OCI-LY7 (cell line): Measurements from ENCODE around the gene RNU6-7.

Experiments
- EZH2phosphoT487 ChIP-seq: fragments of 200-600 bp; sonication (generic); IDR thresholded peaks from 2 replicates; pipeline ENCODE4 v1.6.1; 2018; ENCODE audit warnings: low read depth, borderline replicate concordance, mild to moderate bottlenecking, mixed run types, antibody characterized with exemption, low read length, moderate library complexity, mixed read lengths
- TF ChIP-seq, protein P1 (sequence below): fragments of 200-600 bp; sonication (generic); conservative IDR thresholded peaks from 2 replicates; pipeline ENCODE4 v1.5.1; 2014; ENCODE audit warnings: mild to moderate bottlenecking, antibody characterized with exemption, low read length, moderate library complexity, mixed read lengths

DNA sequence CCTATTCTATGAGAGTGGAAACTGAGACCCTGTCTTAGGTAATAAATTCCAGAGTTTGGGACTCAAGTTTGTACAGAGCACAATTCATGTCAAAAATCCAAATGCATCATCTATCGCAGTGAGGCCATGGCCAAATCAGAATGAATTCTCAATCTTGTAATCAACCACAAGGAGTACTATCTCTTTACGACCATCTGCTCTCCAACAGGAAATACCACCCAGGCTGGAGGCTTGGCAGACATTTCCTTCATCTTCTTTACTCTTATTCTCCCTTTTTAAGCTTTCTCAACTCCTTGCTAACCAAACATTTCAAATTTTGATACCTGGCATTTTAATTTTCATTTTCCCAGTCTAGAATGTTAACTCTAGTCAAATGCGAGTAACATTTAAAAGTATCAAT lies 32.7 kb upstream of the RNU6-7 start:
- TF ChIP-seq EZH2phosphoT487, result no peak
- TF ChIP-seq, protein P1, sequence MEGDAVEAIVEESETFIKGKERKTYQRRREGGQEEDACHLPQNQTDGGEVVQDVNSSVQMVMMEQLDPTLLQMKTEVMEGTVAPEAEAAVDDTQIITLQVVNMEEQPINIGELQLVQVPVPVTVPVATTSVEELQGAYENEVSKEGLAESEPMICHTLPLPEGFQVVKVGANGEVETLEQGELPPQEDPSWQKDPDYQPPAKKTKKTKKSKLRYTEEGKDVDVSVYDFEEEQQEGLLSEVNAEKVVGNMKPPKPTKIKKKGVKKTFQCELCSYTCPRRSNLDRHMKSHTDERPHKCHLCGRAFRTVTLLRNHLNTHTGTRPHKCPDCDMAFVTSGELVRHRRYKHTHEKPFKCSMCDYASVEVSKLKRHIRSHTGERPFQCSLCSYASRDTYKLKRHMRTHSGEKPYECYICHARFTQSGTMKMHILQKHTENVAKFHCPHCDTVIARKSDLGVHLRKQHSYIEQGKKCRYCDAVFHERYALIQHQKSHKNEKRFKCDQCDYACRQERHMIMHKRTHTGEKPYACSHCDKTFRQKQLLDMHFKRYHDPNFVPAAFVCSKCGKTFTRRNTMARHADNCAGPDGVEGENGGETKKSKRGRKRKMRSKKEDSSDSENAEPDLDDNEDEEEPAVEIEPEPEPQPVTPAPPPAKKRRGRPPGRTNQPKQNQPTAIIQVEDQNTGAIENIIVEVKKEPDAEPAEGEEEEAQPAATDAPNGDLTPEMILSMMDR, result no peak
